Measurements from ENCODE around the gene SEMG2.

DNA sequence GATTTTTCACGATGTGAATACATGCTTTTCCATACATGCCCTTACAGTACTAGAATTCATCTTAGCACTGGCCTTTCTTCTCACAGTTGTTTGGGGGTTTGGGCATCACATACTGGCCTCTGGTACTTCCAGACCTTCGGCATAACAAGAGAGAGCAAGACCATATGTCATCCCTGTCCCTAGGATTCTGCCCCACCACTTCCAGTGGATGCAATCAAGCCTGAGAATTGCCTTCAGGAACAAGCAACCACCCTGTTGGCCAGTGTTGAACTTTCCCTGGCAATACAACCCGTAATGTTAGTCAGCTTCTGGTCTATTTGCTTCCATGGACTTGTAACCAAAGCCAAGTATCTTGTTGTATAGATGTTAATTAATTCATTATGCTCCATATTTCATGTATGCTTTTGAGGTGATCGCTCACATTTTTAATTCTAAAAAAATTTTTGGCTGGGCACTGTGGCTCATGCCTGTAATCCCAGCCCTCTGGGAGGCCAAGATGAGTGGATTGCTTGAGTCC, 48.6 kb downstream of the SEMG2 start:
- TF ChIP-seq, protein P1, sequence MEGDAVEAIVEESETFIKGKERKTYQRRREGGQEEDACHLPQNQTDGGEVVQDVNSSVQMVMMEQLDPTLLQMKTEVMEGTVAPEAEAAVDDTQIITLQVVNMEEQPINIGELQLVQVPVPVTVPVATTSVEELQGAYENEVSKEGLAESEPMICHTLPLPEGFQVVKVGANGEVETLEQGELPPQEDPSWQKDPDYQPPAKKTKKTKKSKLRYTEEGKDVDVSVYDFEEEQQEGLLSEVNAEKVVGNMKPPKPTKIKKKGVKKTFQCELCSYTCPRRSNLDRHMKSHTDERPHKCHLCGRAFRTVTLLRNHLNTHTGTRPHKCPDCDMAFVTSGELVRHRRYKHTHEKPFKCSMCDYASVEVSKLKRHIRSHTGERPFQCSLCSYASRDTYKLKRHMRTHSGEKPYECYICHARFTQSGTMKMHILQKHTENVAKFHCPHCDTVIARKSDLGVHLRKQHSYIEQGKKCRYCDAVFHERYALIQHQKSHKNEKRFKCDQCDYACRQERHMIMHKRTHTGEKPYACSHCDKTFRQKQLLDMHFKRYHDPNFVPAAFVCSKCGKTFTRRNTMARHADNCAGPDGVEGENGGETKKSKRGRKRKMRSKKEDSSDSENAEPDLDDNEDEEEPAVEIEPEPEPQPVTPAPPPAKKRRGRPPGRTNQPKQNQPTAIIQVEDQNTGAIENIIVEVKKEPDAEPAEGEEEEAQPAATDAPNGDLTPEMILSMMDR (IDR thresholded peaks at IDR 0.05): no peak
- no peak for TF ChIP-seq POLR2A (IDR thresholded peaks at IDR 0.05)

Data from lower leg skin (tissue), 3 donors.